Neuronal stem cell (in vitro differentiated cells): ENCODE results near the gene EPHA4.

Experiments used
- DNase-seq: peaks from one replicate; pipeline ENCODE4 v3.0.0-alpha.2; 2013; ENCODE audit warnings: low spot score
- H2AFZ ChIP-seq: one replicate; pipeline ENCODE4 v1.6.1; 2013; ENCODE audit warnings: mild to moderate bottlenecking, low read length, inconsistent platforms
- H2AK5ac ChIP-seq: 2 replicates; pipeline ENCODE4 v1.6.1; 2013; ENCODE audit warnings: low read depth, mild to moderate bottlenecking, inconsistent platforms, low read length, moderate library complexity, mixed read lengths
- H2BK120ac ChIP-seq: 2 replicates; pipeline ENCODE4 v1.6.1; 2013; ENCODE audit warnings: low read depth, mild to moderate bottlenecking, inconsistent platforms, low read length, moderate library complexity, mixed read lengths
- H2BK12ac ChIP-seq: one replicate; pipeline ENCODE4 v1.6.1; 2013; ENCODE audit warnings: low read length, inconsistent platforms
- H2BK15ac ChIP-seq: 2 replicates; pipeline ENCODE4 v1.6.1; 2013; ENCODE audit warnings: mild to moderate bottlenecking, low read length, inconsistent platforms, mixed read lengths
- H2BK5ac ChIP-seq: one replicate; pipeline ENCODE4 v1.6.1; 2013; ENCODE audit warnings: inconsistent platforms, mild to moderate bottlenecking, low read length, moderate library complexity
- H3K14ac ChIP-seq: one replicate; pipeline ENCODE4 v1.6.1; 2013; ENCODE audit warnings: low read length, inconsistent platforms
- H3K18ac ChIP-seq: 2 replicates; pipeline ENCODE4 v1.6.1; 2013; ENCODE audit warnings: low read length, inconsistent platforms
- H3K23ac ChIP-seq: 2 replicates; pipeline ENCODE4 v1.6.1; 2013; ENCODE audit warnings: low read depth, mild to moderate bottlenecking, mixed read lengths, low read length, inconsistent platforms; ENCODE audit not compliant: poor library complexity
- H3K27ac ChIP-seq: replicated peaks from 3 replicates; pipeline ENCODE4 v1.5.1; 2013; ENCODE audit warnings: low read length, inconsistent platforms
- H3K27me3 ChIP-seq, 3 experiments: 2 replicates each; pipeline ENCODE4 v1.6.1; 2013; ENCODE audit warnings: low read length in 3 of 3, mild to moderate bottlenecking in 2 of 3, inconsistent platforms in 1 of 3, low read depth in 1 of 3, mixed read lengths in 1 of 3, moderate library complexity in 1 of 3; ENCODE audit not compliant: control insufficient read depth in 3 of 3, insufficient read depth in 3 of 3
- H3K36me3 ChIP-seq, 2 donors: replicated peaks in 1 of 2; 2 replicates each; pipeline ENCODE4 v1.6.1; 2013; ENCODE audit warnings: low read length in 2 of 2; ENCODE audit not compliant: control insufficient read depth in 2 of 2, insufficient read depth in 2 of 2
- H3K4ac ChIP-seq: 2 replicates; pipeline ENCODE4 v1.6.1; 2013; ENCODE audit warnings: inconsistent platforms, mild to moderate bottlenecking, low read length, moderate library complexity
- H3K4me1 ChIP-seq, 2 donors: 1 replicate in 1 of 2; 2 replicates in 1 of 2; pipeline ENCODE4 v1.6.1; 2013; ENCODE audit warnings: low read length in 2 of 2, low read depth in 1 of 2; ENCODE audit not compliant: control insufficient read depth in 2 of 2, insufficient read depth in 1 of 2
- H3K4me2 ChIP-seq: one replicate; pipeline ENCODE4 v1.6.1; 2013; ENCODE audit warnings: mild to moderate bottlenecking, low read length, inconsistent platforms; ENCODE audit not compliant: insufficient read depth, poor library complexity, severe bottlenecking
- H3K4me3 ChIP-seq, 2 donors: 2 replicates each; pipeline ENCODE4 v1.5.1; 2013; ENCODE audit warnings: low read length in 2 of 2, mild to moderate bottlenecking in 2 of 2, inconsistent platforms in 1 of 2, moderate library complexity in 1 of 2
- H3K79me1 ChIP-seq: one replicate; pipeline ENCODE4 v1.6.1; 2013; ENCODE audit warnings: low read depth, mild to moderate bottlenecking, inconsistent platforms, low read length, moderate library complexity
- H3K9ac ChIP-seq: one replicate; pipeline ENCODE4 v1.6.1; 2013; ENCODE audit warnings: mild to moderate bottlenecking, low read depth, low read length, inconsistent platforms; ENCODE audit not compliant: poor library complexity
- H3K9me3 ChIP-seq, 2 donors: replicated peaks in 1 of 2; 2 replicates each; pipeline versions ENCODE3 to v1.6.1; 2013; ENCODE audit warnings: low read length in 2 of 2, mild to moderate bottlenecking in 2 of 2, inconsistent platforms in 1 of 2, low read depth in 1 of 2, mixed read lengths in 1 of 2, moderate library complexity in 1 of 2; ENCODE audit not compliant: control insufficient read depth in 2 of 2, insufficient read depth in 1 of 2
- H4K8ac ChIP-seq: one replicate; pipeline ENCODE4 v1.6.1; 2013; ENCODE audit warnings: low read depth, mild to moderate bottlenecking, inconsistent platforms, low read length, moderate library complexity
- H4K91ac ChIP-seq: one replicate; pipeline ENCODE4 v1.6.1; 2013; ENCODE audit warnings: low read length, low read depth, mild to moderate bottlenecking, inconsistent platforms; ENCODE audit not compliant: poor library complexity
- WGBS, 2 donors: extraction: QIAGEN DNeasy Blood & Tissue Kit; methylation state at CpG; one replicate each; pipeline ENCODE4 v1.1.7; 2013; ENCODE audit warnings: missing lambda C conversion rate in 2 of 2, mixed read lengths in 1 of 2; ENCODE audit not compliant: insufficient read length in 2 of 2, insufficient replicate concordance in 1 of 2; ENCODE audit errors: extremely low coverage in 2 of 2; 5-methylcytosine and 5-hydroxymethylcytosine counted together

The EPHA4 gene

DNA sequence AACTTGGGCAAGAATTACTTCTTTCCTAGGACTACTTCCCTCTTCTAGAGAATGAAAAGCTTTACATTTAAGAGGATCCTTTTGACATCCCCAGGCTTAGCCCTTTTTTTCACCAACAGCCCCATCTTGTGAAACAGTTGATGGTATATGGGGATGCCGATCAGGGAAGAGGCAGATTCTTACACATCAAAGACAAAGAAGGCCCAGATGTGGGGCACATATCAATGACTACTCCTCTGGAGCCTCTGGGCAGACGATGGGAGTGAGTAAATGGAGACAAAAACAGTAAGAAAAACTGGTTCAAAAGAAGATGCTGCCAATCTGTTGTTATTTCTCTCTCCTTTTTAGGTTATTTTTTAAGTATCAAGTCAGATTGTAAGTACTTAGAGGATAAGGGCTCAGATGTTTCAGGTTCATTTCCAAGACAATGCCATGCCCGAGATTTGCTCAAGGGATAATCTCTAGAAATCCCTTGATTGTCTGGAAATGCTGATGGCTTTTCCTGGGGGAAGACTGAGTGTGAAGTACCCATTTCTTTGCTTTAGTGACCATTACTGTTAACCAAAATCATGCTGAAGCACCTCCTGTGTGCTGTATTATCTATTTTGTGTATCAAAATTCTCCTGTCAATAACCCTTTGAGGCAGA is 117.5 kb downstream of the EPHA4 start:
- Histone ChIP-seq H2AFZ (no peak overlapping the region), H2BK15ac (no peak overlapping the region), H2AK5ac (no peak overlapping the region), H2BK5ac (no peak overlapping the region), H3K9ac (no peak overlapping the region), H3K18ac (no peak overlapping the region), H3K27ac (no peak overlapping the region), H2BK12ac (no peak overlapping the region), H3K36me3 (peaks cover 0 to 8% of the 10 kb centered on the region in 2 donors), H4K8ac (no peak overlapping the region), H3K4me1 (peaks cover 5 to 10% of the 10 kb centered on the region in 2 donors), H3K14ac (no peak overlapping the region), H3K23ac (no peak overlapping the region), H2BK120ac (no peak overlapping the region), H3K4ac (no peak overlapping the region), H3K4me3 (no peak overlapping the region), H3K4me2 (no peak overlapping the region), H4K91ac (no peak overlapping the region), H3K79me1 (no peaks in the 10 kb centered on the region), H3K27me3 (no peaks in the 10 kb centered on the region), H3K9me3 (no peaks in the 10 kb centered on the region)
- WGBS, 2 donors: no CpG with 5 or more reads among the region's 3 CpGs
- no peak for DNase-seq

GRCh38 chr2:221451862-221452788 is 120.0 kb downstream of the EPHA4 start:
- Histone ChIP-seq H2BK120ac (no peak overlapping the region), H2BK12ac (no peak overlapping the region), H2BK15ac (no peak overlapping the region), H3K4me1 (peaks cover 0 to 4% of the 10 kb centered on the region in 2 donors), H3K4me3 (no peak overlapping the region), H2AK5ac (no peak overlapping the region), H4K91ac (no peak overlapping the region), H3K9me3 (no peaks in the 10 kb centered on the region), H3K79me1 (no peaks in the 10 kb centered on the region), H3K4ac (no peak overlapping the region), H3K9ac (no peak overlapping the region), H3K14ac (no peak overlapping the region), H2AFZ (no peak overlapping the region), H4K8ac (no peak overlapping the region), H3K27me3 (no peaks in the 10 kb centered on the region), H3K36me3 (peaks cover 0 to 8% of the 10 kb centered on the region in 2 donors), H3K23ac (no peak overlapping the region), H3K4me2 (no peak overlapping the region), H3K18ac (no peak overlapping the region), H2BK5ac (no peak overlapping the region), H3K27ac (no peak overlapping the region)
- no CpG with 5 or more reads among the region's 13 CpGs for WGBS, 2 donors
- DNase-seq: no peak

DNA sequence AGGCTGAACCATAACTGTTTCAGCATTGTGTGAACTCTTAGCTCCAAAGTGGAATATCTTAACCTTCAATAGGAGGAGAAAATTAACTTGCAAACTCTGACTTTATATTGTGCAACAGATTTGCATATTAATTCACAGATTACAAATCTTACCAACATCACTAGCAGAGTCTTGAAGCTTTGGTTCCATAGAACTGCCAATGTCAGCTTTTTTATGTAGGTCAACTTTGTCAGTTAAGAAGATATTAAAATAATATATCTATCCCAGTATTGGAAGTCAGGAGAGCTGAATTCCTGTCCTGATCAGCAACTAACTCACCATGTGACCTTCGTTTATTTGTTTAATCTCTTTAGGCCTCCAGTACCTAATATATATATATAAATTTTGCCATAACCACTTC is 121.8 kb downstream of the EPHA4 start:
- Histone ChIP-seq H4K8ac (no peak overlapping the region), H3K79me1 (no peaks in the 10 kb centered on the region), H4K91ac (no peak overlapping the region), H3K27ac (peak overlapping the region; percentile 78), H2BK5ac (no peak overlapping the region), H3K4ac (no peak overlapping the region), H3K9me3 (no peaks in the 10 kb centered on the region), H3K36me3 (peaks cover 0 to 6% of the 10 kb centered on the region in 2 donors), H3K18ac (no peak overlapping the region), H2BK15ac (no peak overlapping the region), H3K4me2 (no peak overlapping the region), H2AFZ (no peak overlapping the region), H3K4me3 (no peak overlapping the region), H2BK12ac (no peak overlapping the region), H3K4me1 (peaks cover 0 to 4% of the 10 kb centered on the region in 2 donors), H3K27me3 (no peaks in the 10 kb centered on the region), H3K23ac (no peak overlapping the region), H2AK5ac (no peak overlapping the region), H3K14ac (no peak overlapping the region), H2BK120ac (no peak overlapping the region), H3K9ac (no peak overlapping the region)
- WGBS, 2 donors: no CpG with 5 or more reads among the region's 1 CpG
- DNase-seq: no peak

- H4K8ac ChIP-seq: no peak overlapping the region
- H2AK5ac ChIP-seq: no peak overlapping the region
- H3K18ac ChIP-seq: no peak overlapping the region
- H2BK12ac ChIP-seq: no peak overlapping the region
- H3K4ac ChIP-seq: no peak overlapping the region
- H3K27ac ChIP-seq: peak overlapping the region; percentile 78
- H2BK5ac ChIP-seq: no peak overlapping the region
- no peaks in the 10 kb centered on the region for H3K79me1 ChIP-seq
- no peak for DNase-seq
- no peak overlapping the region for H3K23ac ChIP-seq
- H3K27me3 ChIP-seq: no peaks in the 10 kb centered on the region
- no peak overlapping the region for H2AFZ ChIP-seq
- whole genome bisulfite sequencing, 2 donors: no CpG with 5 or more reads among the region's 4 CpGs
- H3K14ac ChIP-seq: no peak overlapping the region
- no peak overlapping the region for H3K4me3 ChIP-seq
- H3K9ac ChIP-seq: no peak overlapping the region
- H3K4me2 ChIP-seq: no peak overlapping the region
- no peak overlapping the region for H2BK15ac ChIP-seq
- H2BK120ac ChIP-seq: no peak overlapping the region
- H3K36me3 ChIP-seq: peaks cover 0 to 2% of the 10 kb centered on the region in 2 donors
- H3K4me1 ChIP-seq: peaks cover 0 to 4% of the 10 kb centered on the region in 2 donors
- H3K9me3 ChIP-seq: no peaks in the 10 kb centered on the region
- H4K91ac ChIP-seq: no peak overlapping the region
Observed at GRCh38 chr2:221449406-221449805, 122.7 kb downstream of the EPHA4 start.
